ENCODE results near the gene NLRP3. TPM values are rescaled to one million over a fixed set of nuclear protein-coding genes. Genes with fewer than 3 reads are reported as not detected.

The NLRP3 gene
- total and polyA plus RNA-seq, 2 experiments from 2014 or later, result 0.42 TPM; not detected in 1

DNA sequence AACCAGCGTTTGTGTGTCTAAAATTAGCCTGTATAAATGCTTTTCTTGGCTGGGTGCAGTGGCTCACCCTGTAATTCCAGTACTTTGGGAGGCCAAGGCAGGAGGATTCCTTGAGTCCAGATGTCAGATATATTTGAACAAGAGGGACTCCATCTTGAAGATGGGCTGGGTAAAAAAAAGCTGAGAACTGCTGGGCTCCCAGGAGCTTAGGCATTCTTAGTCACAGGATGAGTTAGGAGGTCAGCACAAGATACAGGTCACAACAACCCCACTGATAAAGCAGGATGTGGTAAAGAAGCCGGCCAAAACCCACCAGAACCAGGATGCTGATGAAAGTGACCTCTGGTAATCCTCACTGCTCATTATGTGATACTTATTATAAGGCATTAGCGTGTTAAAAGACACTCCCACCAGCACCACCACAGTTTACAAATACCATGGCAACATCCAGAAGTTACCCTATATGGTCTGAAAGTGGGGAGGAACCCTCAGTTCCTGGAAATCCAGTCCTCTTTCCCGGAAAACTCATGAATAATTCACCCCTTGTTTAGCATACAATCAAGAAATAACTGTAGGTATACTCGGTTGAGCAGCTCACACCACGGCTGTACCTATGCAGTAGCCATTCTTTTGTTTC, 48.1 kb upstream of the NLRP3 start:
- H3K36me3 ChIP-seq (ENCODE audit: insufficient read depth), result peaks cover 14% of the 10 kb centered on the region
- no peaks in the 10 kb centered on the region; the same call in 1 of the 2 replicates for H3F3A ChIP-seq (replicated peaks; ENCODE audit: low read depth)
- peaks cover 48% of the 10 kb centered on the region for H3K9me3 Mint-ChIP-seq
- TF ChIP-seq, protein P1, sequence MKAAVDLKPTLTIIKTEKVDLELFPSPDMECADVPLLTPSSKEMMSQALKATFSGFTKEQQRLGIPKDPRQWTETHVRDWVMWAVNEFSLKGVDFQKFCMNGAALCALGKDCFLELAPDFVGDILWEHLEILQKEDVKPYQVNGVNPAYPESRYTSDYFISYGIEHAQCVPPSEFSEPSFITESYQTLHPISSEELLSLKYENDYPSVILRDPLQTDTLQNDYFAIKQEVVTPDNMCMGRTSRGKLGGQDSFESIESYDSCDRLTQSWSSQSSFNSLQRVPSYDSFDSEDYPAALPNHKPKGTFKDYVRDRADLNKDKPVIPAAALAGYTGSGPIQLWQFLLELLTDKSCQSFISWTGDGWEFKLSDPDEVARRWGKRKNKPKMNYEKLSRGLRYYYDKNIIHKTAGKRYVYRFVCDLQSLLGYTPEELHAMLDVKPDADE (IDR thresholded peaks at IDR 0.05), result no peak
- TF ChIP-seq ZNF114 (CRISPR knock-in tag; IDR thresholded peaks at IDR 0.05) (no peak), CREB1 (CRISPR knock-in tag; IDR thresholded peaks at IDR 0.05; ENCODE audit: low read depth) (no peak), JUNB (IDR thresholded peaks at IDR 0.05; ENCODE audit: unreplicated experiment) (no peak), POLR2AphosphoS5 (IDR thresholded peaks at IDR 0.05; ENCODE audit: low read depth) (no peak), STAT1 (IDR thresholded peaks at IDR 0.05; ENCODE audit: unreplicated experiment) (no peak), EZH2phosphoT487 (IDR thresholded peaks at IDR 0.05; ENCODE audit: unreplicated experiment) (no peak), NANOG (IDR thresholded peaks at IDR 0.05; ENCODE audit: borderline replicate concordance) (no peak), EZH2 (IDR thresholded peaks at IDR 0.05; ENCODE audit: low read depth, unreplicated experiment) (no peak), ZNF331 (CRISPR knock-in tag; IDR thresholded peaks at IDR 0.05; ENCODE audit: low read depth) (no peak)
- TF ChIP-seq, protein P2, sequence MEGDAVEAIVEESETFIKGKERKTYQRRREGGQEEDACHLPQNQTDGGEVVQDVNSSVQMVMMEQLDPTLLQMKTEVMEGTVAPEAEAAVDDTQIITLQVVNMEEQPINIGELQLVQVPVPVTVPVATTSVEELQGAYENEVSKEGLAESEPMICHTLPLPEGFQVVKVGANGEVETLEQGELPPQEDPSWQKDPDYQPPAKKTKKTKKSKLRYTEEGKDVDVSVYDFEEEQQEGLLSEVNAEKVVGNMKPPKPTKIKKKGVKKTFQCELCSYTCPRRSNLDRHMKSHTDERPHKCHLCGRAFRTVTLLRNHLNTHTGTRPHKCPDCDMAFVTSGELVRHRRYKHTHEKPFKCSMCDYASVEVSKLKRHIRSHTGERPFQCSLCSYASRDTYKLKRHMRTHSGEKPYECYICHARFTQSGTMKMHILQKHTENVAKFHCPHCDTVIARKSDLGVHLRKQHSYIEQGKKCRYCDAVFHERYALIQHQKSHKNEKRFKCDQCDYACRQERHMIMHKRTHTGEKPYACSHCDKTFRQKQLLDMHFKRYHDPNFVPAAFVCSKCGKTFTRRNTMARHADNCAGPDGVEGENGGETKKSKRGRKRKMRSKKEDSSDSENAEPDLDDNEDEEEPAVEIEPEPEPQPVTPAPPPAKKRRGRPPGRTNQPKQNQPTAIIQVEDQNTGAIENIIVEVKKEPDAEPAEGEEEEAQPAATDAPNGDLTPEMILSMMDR (conservative IDR thresholded peaks at IDR 0.05; ENCODE audit: low read depth in 2 of 2), result no peak
- TF ChIP-seq, protein P3, sequence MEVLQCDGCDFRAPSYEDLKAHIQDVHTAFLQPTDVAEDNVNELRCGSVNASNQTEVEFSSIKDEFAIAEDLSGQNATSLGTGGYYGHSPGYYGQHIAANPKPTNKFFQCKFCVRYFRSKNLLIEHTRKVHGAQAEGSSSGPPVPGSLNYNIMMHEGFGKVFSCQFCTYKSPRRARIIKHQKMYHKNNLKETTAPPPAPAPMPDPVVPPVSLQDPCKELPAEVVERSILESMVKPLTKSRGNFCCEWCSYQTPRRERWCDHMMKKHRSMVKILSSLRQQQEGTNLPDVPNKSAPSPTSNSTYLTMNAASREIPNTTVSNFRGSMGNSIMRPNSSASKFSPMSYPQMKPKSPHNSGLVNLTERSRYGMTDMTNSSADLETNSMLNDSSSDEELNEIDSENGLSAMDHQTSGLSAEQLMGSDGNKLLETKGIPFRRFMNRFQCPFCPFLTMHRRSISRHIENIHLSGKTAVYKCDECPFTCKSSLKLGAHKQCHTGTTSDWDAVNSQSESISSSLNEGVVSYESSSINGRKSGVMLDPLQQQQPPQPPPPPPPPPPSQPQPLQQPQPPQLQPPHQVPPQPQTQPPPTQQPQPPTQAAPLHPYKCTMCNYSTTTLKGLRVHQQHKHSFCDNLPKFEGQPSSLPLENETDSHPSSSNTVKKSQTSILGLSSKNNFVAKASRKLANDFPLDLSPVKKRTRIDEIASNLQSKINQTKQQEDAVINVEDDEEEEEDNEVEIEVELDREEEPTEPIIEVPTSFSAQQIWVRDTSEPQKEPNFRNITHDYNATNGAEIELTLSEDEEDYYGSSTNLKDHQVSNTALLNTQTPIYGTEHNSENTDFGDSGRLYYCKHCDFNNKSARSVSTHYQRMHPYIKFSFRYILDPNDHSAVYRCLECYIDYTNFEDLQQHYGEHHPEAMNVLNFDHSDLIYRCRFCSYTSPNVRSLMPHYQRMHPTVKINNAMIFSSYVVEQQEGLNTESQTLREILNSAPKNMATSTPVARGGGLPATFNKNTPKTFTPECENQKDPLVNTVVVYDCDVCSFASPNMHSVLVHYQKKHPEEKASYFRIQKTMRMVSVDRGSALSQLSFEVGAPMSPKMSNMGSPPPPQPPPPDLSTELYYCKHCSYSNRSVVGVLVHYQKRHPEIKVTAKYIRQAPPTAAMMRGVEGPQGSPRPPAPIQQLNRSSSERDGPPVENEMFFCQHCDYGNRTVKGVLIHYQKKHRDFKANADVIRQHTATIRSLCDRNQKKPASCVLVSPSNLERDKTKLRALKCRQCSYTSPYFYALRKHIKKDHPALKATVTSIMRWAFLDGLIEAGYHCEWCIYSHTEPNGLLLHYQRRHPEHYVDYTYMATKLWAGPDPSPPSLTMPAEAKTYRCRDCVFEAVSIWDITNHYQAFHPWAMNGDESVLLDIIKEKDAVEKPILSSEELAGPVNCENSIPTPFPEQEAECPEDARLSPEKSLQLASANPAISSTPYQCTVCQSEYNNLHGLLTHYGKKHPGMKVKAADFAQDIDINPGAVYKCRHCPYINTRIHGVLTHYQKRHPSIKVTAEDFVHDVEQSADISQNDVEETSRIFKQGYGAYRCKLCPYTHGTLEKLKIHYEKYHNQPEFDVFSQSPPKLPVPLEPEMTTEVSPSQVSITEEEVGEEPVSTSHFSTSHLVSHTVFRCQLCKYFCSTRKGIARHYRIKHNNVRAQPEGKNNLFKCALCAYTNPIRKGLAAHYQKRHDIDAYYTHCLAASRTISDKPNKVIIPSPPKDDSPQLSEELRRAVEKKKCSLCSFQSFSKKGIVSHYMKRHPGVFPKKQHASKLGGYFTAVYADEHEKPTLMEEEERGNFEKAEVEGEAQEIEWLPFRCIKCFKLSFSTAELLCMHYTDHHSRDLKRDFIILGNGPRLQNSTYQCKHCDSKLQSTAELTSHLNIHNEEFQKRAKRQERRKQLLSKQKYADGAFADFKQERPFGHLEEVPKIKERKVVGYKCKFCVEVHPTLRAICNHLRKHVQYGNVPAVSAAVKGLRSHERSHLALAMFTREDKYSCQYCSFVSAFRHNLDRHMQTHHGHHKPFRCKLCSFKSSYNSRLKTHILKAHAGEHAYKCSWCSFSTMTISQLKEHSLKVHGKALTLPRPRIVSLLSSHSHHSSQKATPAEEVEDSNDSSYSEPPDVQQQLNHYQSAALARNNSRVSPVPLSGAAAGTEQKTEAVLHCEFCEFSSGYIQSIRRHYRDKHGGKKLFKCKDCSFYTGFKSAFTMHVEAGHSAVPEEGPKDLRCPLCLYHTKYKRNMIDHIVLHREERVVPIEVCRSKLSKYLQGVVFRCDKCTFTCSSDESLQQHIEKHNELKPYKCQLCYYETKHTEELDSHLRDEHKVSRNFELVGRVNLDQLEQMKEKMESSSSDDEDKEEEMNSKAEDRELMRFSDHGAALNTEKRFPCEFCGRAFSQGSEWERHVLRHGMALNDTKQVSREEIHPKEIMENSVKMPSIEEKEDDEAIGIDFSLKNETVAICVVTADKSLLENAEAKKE (CRISPR knock-in tag; IDR thresholded peaks at IDR 0.05), result no peak
- TF ChIP-seq, protein P4, sequence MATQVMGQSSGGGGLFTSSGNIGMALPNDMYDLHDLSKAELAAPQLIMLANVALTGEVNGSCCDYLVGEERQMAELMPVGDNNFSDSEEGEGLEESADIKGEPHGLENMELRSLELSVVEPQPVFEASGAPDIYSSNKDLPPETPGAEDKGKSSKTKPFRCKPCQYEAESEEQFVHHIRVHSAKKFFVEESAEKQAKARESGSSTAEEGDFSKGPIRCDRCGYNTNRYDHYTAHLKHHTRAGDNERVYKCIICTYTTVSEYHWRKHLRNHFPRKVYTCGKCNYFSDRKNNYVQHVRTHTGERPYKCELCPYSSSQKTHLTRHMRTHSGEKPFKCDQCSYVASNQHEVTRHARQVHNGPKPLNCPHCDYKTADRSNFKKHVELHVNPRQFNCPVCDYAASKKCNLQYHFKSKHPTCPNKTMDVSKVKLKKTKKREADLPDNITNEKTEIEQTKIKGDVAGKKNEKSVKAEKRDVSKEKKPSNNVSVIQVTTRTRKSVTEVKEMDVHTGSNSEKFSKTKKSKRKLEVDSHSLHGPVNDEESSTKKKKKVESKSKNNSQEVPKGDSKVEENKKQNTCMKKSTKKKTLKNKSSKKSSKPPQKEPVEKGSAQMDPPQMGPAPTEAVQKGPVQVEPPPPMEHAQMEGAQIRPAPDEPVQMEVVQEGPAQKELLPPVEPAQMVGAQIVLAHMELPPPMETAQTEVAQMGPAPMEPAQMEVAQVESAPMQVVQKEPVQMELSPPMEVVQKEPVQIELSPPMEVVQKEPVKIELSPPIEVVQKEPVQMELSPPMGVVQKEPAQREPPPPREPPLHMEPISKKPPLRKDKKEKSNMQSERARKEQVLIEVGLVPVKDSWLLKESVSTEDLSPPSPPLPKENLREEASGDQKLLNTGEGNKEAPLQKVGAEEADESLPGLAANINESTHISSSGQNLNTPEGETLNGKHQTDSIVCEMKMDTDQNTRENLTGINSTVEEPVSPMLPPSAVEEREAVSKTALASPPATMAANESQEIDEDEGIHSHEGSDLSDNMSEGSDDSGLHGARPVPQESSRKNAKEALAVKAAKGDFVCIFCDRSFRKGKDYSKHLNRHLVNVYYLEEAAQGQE (IDR thresholded peaks at IDR 0.05; ENCODE audit: unreplicated experiment), result no peak
- no peak overlapping the region for H3K4me3 ChIP-seq
- H4K20me1 ChIP-seq (replicated peaks; ENCODE audit: insufficient read depth), result no peaks in the 10 kb centered on the region
- no peaks in the 10 kb centered on the region for H3K9me2 ChIP-seq (ENCODE audit: insufficient read depth)
- no peaks in the 10 kb centered on the region for H3K27me3 ChIP-seq (ENCODE audit: insufficient read depth)
- H3K4me3 Mint-ChIP-seq, result no peak overlapping the region
- peaks cover 38% of the 10 kb centered on the region for H3K36me3 Mint-ChIP-seq (ENCODE audit: low read depth)
- H3K27me3 Mint-ChIP-seq (ENCODE audit: insufficient read depth, low read depth, poor library complexity), result peaks cover 14% of the 10 kb centered on the region
- no peak for ATAC-seq
- H3K79me2 ChIP-seq (replicated peaks; ENCODE audit: insufficient read depth), result no peaks in the 10 kb centered on the region
- H3K4me2 ChIP-seq, result no peak overlapping the region
- H3K4me1 Mint-ChIP-seq, result peaks cover 34% of the 10 kb centered on the region
- no peak overlapping the region for H3K27ac Mint-ChIP-seq
- no peak overlapping the region for H2AFZ ChIP-seq
- peaks cover 21% of the 10 kb centered on the region for H3K4me1 ChIP-seq (ENCODE audit: insufficient read depth)
- no peak overlapping the region for H3K27ac ChIP-seq (ENCODE audit: low read depth)
- no peak for DNase-seq (ENCODE audit: low spot score)
